NCI-H526 treated with DMSO at 0.1 percent for 48 hours (cell line): ENCODE measurements around the gene ABCA13.
"Not testable (repeated sequence)": the region's sequence is repeated elsewhere in the genome, so short reads cannot be mapped to it uniquely, and the experiment has no call there.

ENCODE experiments used
- DNase-seq: peaks from one replicate; lab custom pipeline; 2025; lab: John Stamatoyannopoulos, UW

ABCA13 gene

GRCh38 chr7:48171202-48171601 is at the start of gene ABCA13:
Gene ABCA13 (plus strand): TSS chr7:48171458. CDS start chr7:48171484, 26 bp downstream.
- no peak for DNase-seq

GRCh38 chr7:48126037-48126436 is 45.2 kb upstream of the ABCA13 start:
- no peak for DNase-seq

GRCh38 chr7:48130658-48131108 is 40.6 kb upstream of the ABCA13 start:
- DNase-seq = no peak

GRCh38 chr7:48132792-48133191 is 38.5 kb upstream of the ABCA13 start:
- DNase-seq = no peak

GRCh38 chr7:48139459-48139858 is 31.8 kb upstream of the ABCA13 start:
- no peak for DNase-seq

GRCh38 chr7:48140001-48140681 is 31.1 kb upstream of the ABCA13 start:
- DNase-seq = no peak

- no peak for DNase-seq
These were observed 29.7 kb upstream of the ABCA13 start for GRCh38 chr7:48141521-48141920.

- no peak for DNase-seq
These were observed 26.9 kb upstream of the ABCA13 start for GRCh38 chr7:48144291-48144768.

GRCh38 chr7:48147078-48147591 is 24.1 kb upstream of the ABCA13 start:
- no peak for DNase-seq

GRCh38 chr7:48147690-48148089 is 23.6 kb upstream of the ABCA13 start:
- not testable (repeated sequence) for DNase-seq

GRCh38 chr7:48148311-48148710 is 22.9 kb upstream of the ABCA13 start:
- no peak for DNase-seq

GRCh38 chr7:48149058-48149457 is 22.2 kb upstream of the ABCA13 start:
- DNase-seq = no peak

GRCh38 chr7:48150086-48150485 is 21.2 kb upstream of the ABCA13 start:
- DNase-seq = no peak

- DNase-seq = no peak
These were observed 16.4 kb upstream of the ABCA13 start for GRCh38 chr7:48154792-48155413.

GRCh38 chr7:48158404-48158803 is 12.9 kb upstream of the ABCA13 start:
- DNase-seq = no peak

- DNase-seq = no peak
These were observed 9.7 kb upstream of the ABCA13 start for GRCh38 chr7:48161407-48162125.

GRCh38 chr7:48165157-48165556 is 6.1 kb upstream of the ABCA13 start:
- DNase-seq = no peak

- DNase-seq = no peak
These were observed 3.1 kb upstream of the ABCA13 start for GRCh38 chr7:48168159-48168558.

GRCh38 chr7:48170506-48170905 is 752 bp upstream of the ABCA13 start:
- no peak for DNase-seq

GRCh38 chr7:48173313-48173712 is 2.1 kb downstream of the ABCA13 start:
- no peak for DNase-seq

- no peak for DNase-seq
These were observed 2.6 kb downstream of the ABCA13 start for GRCh38 chr7:48173756-48174382.

- DNase-seq = no peak
These were observed 3.8 kb downstream of the ABCA13 start for GRCh38 chr7:48175019-48175418.
